K562 (cell line): ENCODE data around the gene TMEM92. TPM values are rescaled to one million over a fixed set of nuclear protein-coding genes. Genes with fewer than 3 reads are reported as not detected.
A peak's percentile ranks its signal among the peaks of the same experiment; 100 is the strongest.

Source experiments
- ATAC-seq: fragments of 200-7000 bp; cut with Tn5 transposase; 3 replicates; pipeline ENCODE4 v1.9.1; 2020; ENCODE audit warnings: moderate library complexity
- BruUV-seq: library from RNA; stranded (reverse); fragments of 400-500 nt; replicated peaks from 2 replicates; lab custom pipeline; 2021; lab: Mats Ljungman, UMichigan
- CTCF ChIA-PET: fragments of 300-600 bp; formaldehyde crosslinking; extraction: SDS; loops from one replicate; lab custom pipeline; 2021; ENCODE audit warnings: low intra/inter-chr PET ratio; lab: Yijun Ruan, JAX
- POLR2A ChIA-PET: fragments of 300-600, 350-650 bp; sonication (Branson Sonifier 250); formaldehyde crosslinking; extraction: SDS; loops from one replicate; lab custom pipeline; 2021; ENCODE audit warnings: antibody characterized with exemption, inconsistent platforms; lab: Yijun Ruan, JAX
- DNase-seq, 4 experiments: peaks; one replicate each; pipeline versions ENCODE4 v3.0.0 to v3.0.0-alpha.2; 2011 to 2018; ENCODE audit warnings: low spot score in 3 of 4, mixed read lengths in 3 of 4; ENCODE audit errors: extremely low read depth in 1 of 4
- FAIRE-seq: peaks from 2 replicates; lab custom pipeline; 2011; peaks lifted over from hg19 to GRCh38; lab: Jason Lieb, UNC
- H2AFZ ChIP-seq: 2 replicates; pipeline ENCODE4 v1.6.0; 2011; ENCODE audit warnings: low read depth, low read length, control low read depth, inconsistent platforms
- H3K27ac ChIP-seq: fragments of 200-600 bp; 3 replicates; pipeline ENCODE4 v1.8.0; 2011; ENCODE audit warnings: low read depth, mild to moderate bottlenecking, control low read depth, inconsistent platforms, low read length, moderate library complexity, mixed read lengths; ENCODE audit errors: extremely low read depth
- H3K27me3 ChIP-seq, 2 experiments: fragments of 300-600 bp in 1 of 2; 2 replicates in 1 of 2; 3 replicates in 1 of 2; pipeline versions ENCODE4 v1.6.0 to v1.8.0; 2011; ENCODE audit warnings: inconsistent platforms in 2 of 2, low read length in 2 of 2, mild to moderate bottlenecking in 1 of 2, mixed read lengths in 1 of 2, moderate library complexity in 1 of 2; ENCODE audit not compliant: control insufficient read depth in 2 of 2, insufficient read depth in 2 of 2
- H3K36me3 ChIP-seq: fragments of 300-600 bp; 3 replicates; pipeline ENCODE4 v1.8.0; 2011; ENCODE audit warnings: mild to moderate bottlenecking, low read length, inconsistent platforms; ENCODE audit not compliant: control insufficient read depth, insufficient read depth
- H3K4me1 ChIP-seq, 2 experiments: fragments of 200-600 bp in 1 of 2; replicated peaks in 1 of 2; 2 replicates in 1 of 2; 3 replicates in 1 of 2; pipeline versions ENCODE4 v1.5.1 to v1.8.0; 2011; ENCODE audit warnings: inconsistent platforms in 2 of 2, low read length in 2 of 2, mild to moderate bottlenecking in 1 of 2, mixed read lengths in 1 of 2, moderate library complexity in 1 of 2; ENCODE audit not compliant: control insufficient read depth in 2 of 2, insufficient read depth in 2 of 2
- H3K4me2 ChIP-seq: 2 replicates; pipeline ENCODE4 v1.6.1; 2011; ENCODE audit warnings: low read length, control low read depth, inconsistent platforms, mixed read lengths; ENCODE audit not compliant: insufficient read depth
- H3K4me3 ChIP-seq: fragments of 200-600 bp; sonication (generic), shearing (Covaris generic); 2 replicates; pipeline ENCODE4 v1.5.1; 2016; ENCODE audit warnings: control low read depth, inconsistent platforms
- H3K79me2 ChIP-seq: fragments of 200-600 bp; 3 replicates; pipeline ENCODE4 v1.8.0; 2011; ENCODE audit warnings: low read length, inconsistent platforms; ENCODE audit not compliant: control insufficient read depth, insufficient read depth
- H3K9ac ChIP-seq, 2 experiments: 2 replicates each; pipeline versions ENCODE4 v1.6.0 to v1.6.1; 2011; ENCODE audit warnings: low read depth in 2 of 2, low read length in 2 of 2, control low read depth in 1 of 2, inconsistent platforms in 1 of 2, mild to moderate bottlenecking in 1 of 2, mixed read lengths in 1 of 2; ENCODE audit not compliant: insufficient read depth in 1 of 2
- H3K9me1 ChIP-seq: one replicate; pipeline ENCODE4 v1.6.0; 2011; ENCODE audit warnings: inconsistent platforms, mild to moderate bottlenecking, low read length, moderate library complexity; ENCODE audit not compliant: control insufficient read depth, insufficient read depth
- H3K9me3 ChIP-seq: replicated peaks from 2 replicates; pipeline ENCODE4 v1.5.1; 2011; ENCODE audit warnings: low read depth, low read length, inconsistent platforms; ENCODE audit not compliant: control insufficient read depth, insufficient read depth
- H4K20me1 ChIP-seq: replicated peaks from 2 replicates; pipeline ENCODE4 v1.6.1; 2011; ENCODE audit warnings: low read length, inconsistent platforms, mixed read lengths; ENCODE audit not compliant: control insufficient read depth, insufficient read depth
- ATF2 ChIP-seq: sonication (generic); formaldehyde crosslinking; IDR thresholded peaks from 2 replicates; pipeline ENCODE4 v1.8.1; 2022; ENCODE audit warnings: missing genetic modification reagents
- PKNOX1 ChIP-seq: fragments of 450-650 bp; IDR thresholded peaks from 2 replicates; pipeline ENCODE4 v1.6.1; 2016
- WGBS: fragments of 100-300 bp; shearing (Covaris generic); methylation state at CpG from one replicate; pipeline ENCODE4 v1.1.6; 2016; ENCODE audit warnings: low coverage, mixed read lengths; ENCODE audit not compliant: insufficient coverage; ENCODE audit errors: missing lambda C conversion rate; 5-methylcytosine and 5-hydroxymethylcytosine counted together
- in situ Hi-C: fragments of 300-500 bp; cut with MboI; formaldehyde crosslinking; loops from 4 replicates; pipeline ENCODE4 v1.15.0; 2018; ENCODE audit warnings: inconsistent platforms, mixed read lengths
- intact Hi-C: fragments of 100-400 bp; cut with micrococcal nuclease; formaldehyde crosslinking; loops from 2 replicates; pipeline ENCODE4 v1.14.2; 2022
- polyA plus RNA-seq, 8 experiments: library from polyadenylated mRNA; depleted of rRNA in 4 of 8; stranded (reverse) in 5 of 8; unstranded in 3 of 8; fragments of >200 nt; fragmentation: Nextera tagmentation in 2 of 8; fragmentation: Illumina TruSeq in 1 of 8; extraction: Ambion mirVana in 2 of 8; extraction: Trizol in 1 of 8; gene quantifications; 2 replicates each; pipeline versions ENCODE4 v1.2.1 to v1.2.3, GENCODE V29; 2011 to 2014; ENCODE audit warnings: inconsistent platforms in 1 of 8, missing spikeins in 1 of 8
- total RNA-seq, 7 experiments: library from RNA; depleted of rRNA in 6 of 7; stranded (reverse); fragments of >200 nt in 6 of 7; fragmentation: Illumina TruSeq in 2 of 7; extraction: Trizol in 2 of 7; gene quantifications; 2 replicates each; pipeline versions ENCODE4 v1.2.1 to v1.2.3, GENCODE V29; 2011 to 2021; ENCODE audit warnings: low replicate concordance in 1 of 7

Gene TMEM92
- total and polyA plus RNA-seq, 9 of the 15 experiments (the other 6 are each of a cell fraction or from before 2014, with no cell fraction given), result 0.14 to 2.1 (median 0.40) TPM

DNA sequence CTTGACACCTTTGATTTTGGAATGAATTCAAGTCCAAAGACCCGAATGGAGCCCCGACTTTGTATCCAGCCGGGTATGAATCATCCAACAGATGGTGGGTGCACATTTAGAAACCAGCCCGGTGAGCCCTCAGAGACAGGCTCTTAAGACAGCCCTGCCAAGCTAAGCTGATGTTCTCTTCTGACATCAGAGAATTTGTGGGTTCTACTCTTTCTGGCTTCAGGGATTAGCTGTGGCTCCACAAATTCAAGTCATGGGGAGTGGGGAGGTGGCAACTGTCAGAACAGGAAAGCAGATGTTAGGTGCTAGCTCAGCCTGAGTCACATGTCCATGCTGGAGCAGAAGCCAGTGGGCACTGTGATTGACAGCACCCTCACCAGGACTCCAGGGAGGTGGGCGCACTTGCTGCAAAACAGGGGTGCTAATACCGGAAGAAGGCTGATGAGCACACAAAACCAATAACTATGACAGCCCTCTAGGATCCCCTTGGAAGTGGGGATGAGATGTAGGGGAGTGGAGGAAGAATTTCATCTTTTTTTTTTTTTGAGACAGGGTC lies 40.3 kb downstream of the TMEM92 start:
- Histone ChIP-seq H4K20me1 (no peaks in the 10 kb centered on the region; the same call in 1 of the 2 replicates), H3K27me3 (peaks cover 16 to 47% of the 10 kb centered on the region in 2 experiments; a peak in 4 of 5 replicates), H3K4me3 (no peak overlapping the region), H3K36me3 (no peaks in the 10 kb centered on the region), H3K9me3 (no peaks in the 10 kb centered on the region), H3K9me1 (no peaks in the 10 kb centered on the region), H3K9ac (no peak overlapping the region), H2AFZ (no peak overlapping the region), H3K79me2 (no peaks in the 10 kb centered on the region), H3K4me1 (peaks cover 0 to 11% of the 10 kb centered on the region in 2 experiments; a peak in 2 of 5 replicates), H3K4me2 (no peak overlapping the region), H3K27ac (no peak overlapping the region)
- FAIRE-seq, result no peak
- BruUV-seq, result no TSS peak
- WGBS, result 3% methylated on average over 6 of the region's 6 CpGs
- intact Hi-C loops, result no loop called here
- CTCF ChIA-PET, result no interaction called here
- no peak for ATAC-seq
- no peak for DNase-seq
- in situ Hi-C loops, result no loop called here
- TF ChIP-seq ATF2 (no peak), PKNOX1 (peak; percentile 62)
- TF ChIP-seq, all 486 proteins: peak for 1
- POLR2A ChIA-PET, result interaction anchor here (0.6 kb wide), 1 partner anchor 178 kb away, joined by 3 read pairs; no protein-coding TSS in a partner anchor
